ENCODE measurements around the gene CHID1.

Gene CHID1

GRCh38 chr11:824292-824880, 86.2 kb downstream of the CHID1 start:
- DNase-seq (ENCODE audit: low read depth in 2 of 2), result no peak

GRCh38 chr11:823441-824291, 86.9 kb downstream of the CHID1 start:
- no peak for DNase-seq (ENCODE audit: low read depth in 2 of 2)

- no peak for DNase-seq (ENCODE audit: low read depth in 2 of 2)
Observed at GRCh38 chr11:821512-822371, 88.9 kb downstream of the CHID1 start.

GRCh38 chr11:820655-821511, 89.7 kb downstream of the CHID1 start:
- DNase-seq (ENCODE audit: low read depth in 2 of 2), result no peak

GRCh38 chr11:819943-820649, 90.5 kb downstream of the CHID1 start:
- no peak for DNase-seq (ENCODE audit: low read depth in 2 of 2)

GRCh38 chr11:819129-819931, 91.3 kb downstream of the CHID1 start:
- DNase-seq (ENCODE audit: low read depth in 2 of 2), result peak; percentile 47 to 64

- no peak for DNase-seq (ENCODE audit: low read depth in 2 of 2)
Observed at GRCh38 chr11:818396-819128, 92.0 kb downstream of the CHID1 start, which contains the start of gene PNPLA2. Gene PNPLA2 (plus strand): TSS chr11:818914. CDS start chr11:819719, 805 bp downstream.
